IPS-11a (cell line): ENCODE data around the gene EID2B.

ENCODE experiments used
- H3K4me3 ChIP-seq: one replicate; pipeline ENCODE4 v1.5.1; 2013; ENCODE audit warnings: low read depth, low read length, control low read depth

The EID2B gene

DNA sequence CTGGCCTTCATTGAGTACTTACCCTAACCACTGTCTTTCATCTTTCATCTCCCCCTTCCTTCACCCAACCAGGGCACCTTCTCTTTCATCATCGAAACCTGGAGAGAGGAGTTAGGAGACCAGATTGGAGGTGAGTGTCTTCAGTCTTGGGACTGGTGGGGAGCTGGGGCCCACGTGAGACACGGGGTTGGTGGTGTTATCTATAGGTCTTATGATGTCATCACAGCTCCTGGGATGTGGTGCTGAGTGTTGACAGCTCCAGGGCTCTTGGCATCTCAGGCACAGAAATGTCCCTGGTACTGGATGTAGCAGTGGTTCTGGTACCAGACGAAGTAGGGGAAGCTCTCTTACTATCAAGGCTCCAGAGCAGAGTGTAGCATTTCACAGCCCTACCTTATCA, 32.1 kb downstream of the EID2B start:
- H3K4me3 ChIP-seq, result no peak overlapping the region

GRCh38 chr19:39499932-39500331, 32.7 kb downstream of the EID2B start:
- no peak overlapping the region for H3K4me3 ChIP-seq

GRCh38 chr19:39498798-39499642, 33.6 kb downstream of the EID2B start, which contains the start of gene DLL3:
TSS of gene DLL3 (plus strand) at chr19:39498947. CDS start at chr19:39498975, 28 bp downstream.
- H3K4me3 ChIP-seq, result peak within 1 kb of the TSS; percentile 57

- peak overlapping the region; percentile 9 for H3K4me3 ChIP-seq
Observed at GRCh38 chr19:39497996-39498797, 34.5 kb downstream of the EID2B start.

- peak overlapping the region; percentile 9 for H3K4me3 ChIP-seq
Observed at GRCh38 chr19:39497701-39497995, 35.0 kb downstream of the EID2B start.

- H3K4me3 ChIP-seq, result no peak overlapping the region
Observed at GRCh38 chr19:39496063-39496462, 36.6 kb downstream of the EID2B start.

DNA sequence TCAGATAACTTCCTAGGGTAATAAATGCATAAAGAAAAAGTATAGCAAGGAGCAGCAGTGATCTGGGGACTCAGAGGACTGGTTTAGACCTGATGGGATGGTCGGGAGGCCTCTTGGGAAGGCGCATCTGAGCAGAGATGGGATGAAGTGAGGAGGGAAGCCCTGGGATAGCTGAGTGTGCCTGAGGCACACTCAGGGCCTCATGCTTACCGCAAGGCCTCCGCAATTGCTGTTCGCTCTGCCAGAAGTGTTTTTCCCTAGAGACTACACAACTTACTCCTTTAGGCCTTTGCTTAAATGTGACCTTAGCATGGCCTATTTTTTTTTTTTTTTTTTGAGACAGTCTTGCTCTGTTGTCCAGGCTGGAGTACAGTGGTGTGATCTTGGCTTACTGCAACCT, 38.0 kb downstream of the EID2B start:
- H3K4me3 ChIP-seq, result no peak overlapping the region

- H3K4me3 ChIP-seq, result no peak overlapping the region
Observed at GRCh38 chr19:39492788-39493187, 39.9 kb downstream of the EID2B start.

DNA sequence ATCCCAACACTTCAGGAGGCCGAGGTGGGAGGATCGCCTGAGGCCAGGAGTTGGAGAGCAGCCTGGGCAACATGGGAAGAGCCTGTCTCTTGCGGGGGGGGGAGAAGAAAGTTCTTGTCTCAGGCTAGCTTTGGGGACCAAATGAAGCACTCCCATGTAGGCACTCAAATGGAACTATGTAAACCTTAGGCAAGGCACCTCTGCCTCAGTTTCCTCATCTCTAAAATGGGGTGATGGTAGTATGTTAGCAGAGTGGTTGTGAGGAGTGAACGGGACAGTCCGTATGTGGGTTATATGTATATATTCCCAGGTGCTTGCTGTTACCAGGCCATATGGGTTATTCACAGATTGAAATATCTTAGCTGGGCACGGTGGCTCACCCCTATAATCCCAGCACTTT, 40.4 kb downstream of the EID2B start:
- no peak overlapping the region for H3K4me3 ChIP-seq

- H3K4me3 ChIP-seq, result no peak overlapping the region
Observed at GRCh38 chr19:39489756-39490155, 42.9 kb downstream of the EID2B start.

GRCh38 chr19:39483141-39483540, 49.5 kb downstream of the EID2B start:
- no peak overlapping the region for H3K4me3 ChIP-seq

- peak overlapping the region; percentile 97 for H3K4me3 ChIP-seq
Observed at GRCh38 chr19:39481676-39482075, 51.0 kb downstream of the EID2B start.

DNA sequence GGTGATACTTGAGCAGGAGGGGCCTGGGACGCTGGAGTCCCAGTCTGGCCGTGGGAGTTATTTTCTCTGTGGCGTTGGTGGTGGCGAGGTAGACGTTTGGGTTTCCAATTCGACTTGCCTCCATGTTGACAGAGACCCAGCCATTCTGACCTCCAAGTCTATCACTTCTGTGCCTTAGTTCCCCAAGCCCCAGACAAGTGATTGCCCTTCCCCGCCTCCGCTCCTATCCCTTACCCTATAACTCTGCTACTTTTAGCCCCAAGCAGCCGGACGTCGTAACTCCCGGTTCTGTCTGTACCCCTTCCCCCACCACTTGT, 51.5 kb downstream of the EID2B start:
- H3K4me3 ChIP-seq, result peak overlapping the region; percentile 97
